Measurements from ENCODE around the gene RDH13. TPM values are rescaled to one million over a fixed set of nuclear protein-coding genes. Genes with fewer than 3 reads are reported as not detected.

RDH13 gene
- total RNA-seq, 1 donor, result 9.1 TPM

GRCh38 chr19:55050749-55051532 is 12.0 kb downstream of the RDH13 start:
- TF ChIP-seq CTCF (IDR thresholded peaks at IDR 0.05; ENCODE audit: insufficient read depth, low read depth, low read length), result no peak
- no peak overlapping the region for H3K4me3 ChIP-seq (ENCODE audit: low read depth, low read length)
- no peak for DNase-seq (ENCODE audit: low read depth)

GRCh38 chr19:55048446-55048845 is 14.5 kb downstream of the RDH13 start:
- DNase-seq (ENCODE audit: low read depth), result no peak
- H3K4me3 ChIP-seq (ENCODE audit: low read depth, low read length), result no peak overlapping the region
- TF ChIP-seq CTCF (IDR thresholded peaks at IDR 0.05; ENCODE audit: insufficient read depth, low read depth, low read length), result no peak

- no peak for DNase-seq (ENCODE audit: low read depth)
- no peak for TF ChIP-seq CTCF (IDR thresholded peaks at IDR 0.05; ENCODE audit: insufficient read depth, low read depth, low read length)
- H3K4me3 ChIP-seq (ENCODE audit: low read depth, low read length), result no peak overlapping the region
These were observed 15.0 kb downstream of the RDH13 start for GRCh38 chr19:55047951-55048350.

- H3K4me3 ChIP-seq (ENCODE audit: low read depth, low read length), result no peak overlapping the region
- no peak for TF ChIP-seq CTCF (IDR thresholded peaks at IDR 0.05; ENCODE audit: insufficient read depth, low read depth, low read length)
These were observed 15.8 kb downstream of the RDH13 start for GRCh38 chr19:55046975-55047622.

GRCh38 chr19:55044771-55045716 is 17.9 kb downstream of the RDH13 start:
- no peak for DNase-seq (ENCODE audit: low read depth)
- TF ChIP-seq CTCF (IDR thresholded peaks at IDR 0.05; ENCODE audit: insufficient read depth, low read depth, low read length), result no peak
- H3K4me3 ChIP-seq (ENCODE audit: low read depth, low read length), result no peak overlapping the region

More at GRCh38 chr19:55046975-55047622, 15.8 kb downstream of the RDH13 start:
- no peak for DNase-seq (ENCODE audit: low read depth)

- no peak overlapping the region for H3K4me3 ChIP-seq (ENCODE audit: low read depth, low read length)
- no peak for TF ChIP-seq CTCF (IDR thresholded peaks at IDR 0.05; ENCODE audit: insufficient read depth, low read depth, low read length)
- DNase-seq (ENCODE audit: low read depth), result no peak
These were observed 18.7 kb downstream of the RDH13 start for GRCh38 chr19:55044286-55044685.
